ENCODE results near the gene AMN1.
A peak's percentile ranks its signal among the peaks of the same experiment; 100 is the strongest.
"Not testable (repeated sequence)": the region's sequence is repeated elsewhere in the genome, so short reads cannot be mapped to it uniquely, and the experiment has no call there.

AMN1 gene

DNA sequence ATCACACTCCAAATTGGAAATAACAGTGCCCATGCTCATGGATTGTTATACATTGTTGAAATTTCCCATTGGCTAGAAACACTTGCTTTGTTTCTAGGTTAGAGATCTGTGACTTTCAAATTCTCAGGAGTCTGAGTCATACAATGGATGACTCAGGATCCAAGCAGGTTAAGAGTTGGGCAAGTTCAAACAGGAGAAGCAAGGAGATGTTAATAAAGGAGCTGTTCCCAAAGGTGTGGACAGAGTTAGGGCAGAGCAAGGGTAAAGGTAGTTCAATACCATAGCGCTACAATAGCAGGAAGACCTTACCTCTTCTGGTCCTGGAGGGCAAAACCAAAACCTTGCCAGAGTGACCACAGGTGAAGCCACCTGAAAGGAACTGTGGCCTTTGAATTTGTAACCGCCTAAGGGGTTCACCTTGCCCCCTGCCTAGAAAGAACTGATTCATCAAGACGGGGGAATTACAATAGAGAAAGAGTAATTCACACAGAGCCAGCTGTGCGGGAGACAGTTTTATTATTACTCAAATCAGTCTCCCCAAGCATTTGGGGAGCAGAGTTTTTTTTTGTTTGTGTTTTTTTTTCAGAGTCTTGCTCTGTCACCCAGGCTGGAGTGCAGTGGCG is 4.2 kb upstream of the AMN1 start:
- DNase-seq: peak; percentile 84

DNA sequence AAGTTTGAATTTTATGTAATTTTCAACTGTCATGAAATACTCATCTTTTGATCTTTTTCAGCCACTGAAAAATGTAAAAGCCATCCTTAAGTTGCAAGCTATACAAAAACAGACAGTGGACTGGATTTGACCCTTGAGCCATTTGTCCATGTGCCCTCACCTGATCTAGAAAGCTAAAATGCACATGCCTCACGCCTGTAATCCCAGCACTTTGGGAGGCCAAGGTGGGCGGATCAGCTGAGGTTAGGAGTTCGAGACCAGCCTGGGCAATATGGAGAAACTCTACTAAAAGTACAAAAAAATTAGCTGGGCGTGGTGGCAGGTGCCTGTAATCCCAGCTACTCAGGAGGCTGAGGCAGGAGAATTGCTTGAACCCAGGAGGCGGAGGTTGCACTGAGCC is 2.4 kb upstream of the AMN1 start:
- DNase-seq: not testable (repeated sequence)

- no peak for DNase-seq
These were observed 884 bp upstream of the AMN1 start for GRCh38 chr12:31729705-31730104.

- DNase-seq: no peak
These were observed 418 bp downstream of the AMN1 start for GRCh38 chr12:31728289-31728916.

GRCh38 chr12:31727192-31727591 is 1.6 kb downstream of the AMN1 start:
- no peak for DNase-seq

- no peak for DNase-seq
These were observed 2.2 kb downstream of the AMN1 start for GRCh38 chr12:31726575-31726974.

- no peak for DNase-seq
These were observed 4.3 kb downstream of the AMN1 start for GRCh38 chr12:31724557-31724956.

- no peak for DNase-seq
These were observed 6.2 kb downstream of the AMN1 start for GRCh38 chr12:31722580-31722979.

DNA sequence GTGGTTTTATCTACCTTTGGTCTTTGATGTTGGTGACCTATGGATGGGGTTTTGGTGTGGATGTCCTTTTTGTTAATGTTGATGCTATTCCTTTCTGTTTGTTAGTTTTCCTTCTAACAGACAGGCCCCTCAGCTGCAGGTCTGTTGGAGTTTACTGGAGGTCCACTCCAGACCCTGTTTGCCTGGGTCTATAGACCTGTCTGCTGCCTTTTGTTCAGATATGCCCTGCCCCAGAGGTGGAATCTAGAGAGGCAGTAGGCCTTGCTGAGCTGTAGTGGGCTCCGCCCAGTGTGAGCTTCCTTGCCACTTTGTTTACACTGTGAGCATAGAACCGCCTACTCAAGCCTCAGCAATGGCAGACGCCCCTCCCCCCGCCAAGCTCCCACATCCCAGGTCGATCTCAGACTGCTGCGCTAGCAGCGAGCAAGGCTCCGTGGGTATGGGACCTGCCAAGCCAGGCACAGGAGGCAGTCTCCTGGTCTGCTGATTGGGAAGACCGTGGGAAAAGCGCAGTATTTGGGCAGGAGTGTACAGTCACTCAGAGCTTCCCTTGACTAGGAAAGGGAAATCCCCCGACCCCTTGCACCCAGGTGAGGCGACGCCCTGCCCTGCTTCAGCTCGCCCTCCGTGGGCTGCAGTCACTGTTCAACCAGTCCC is 10.2 kb downstream of the AMN1 start:
- not testable (repeated sequence) for DNase-seq

DNA sequence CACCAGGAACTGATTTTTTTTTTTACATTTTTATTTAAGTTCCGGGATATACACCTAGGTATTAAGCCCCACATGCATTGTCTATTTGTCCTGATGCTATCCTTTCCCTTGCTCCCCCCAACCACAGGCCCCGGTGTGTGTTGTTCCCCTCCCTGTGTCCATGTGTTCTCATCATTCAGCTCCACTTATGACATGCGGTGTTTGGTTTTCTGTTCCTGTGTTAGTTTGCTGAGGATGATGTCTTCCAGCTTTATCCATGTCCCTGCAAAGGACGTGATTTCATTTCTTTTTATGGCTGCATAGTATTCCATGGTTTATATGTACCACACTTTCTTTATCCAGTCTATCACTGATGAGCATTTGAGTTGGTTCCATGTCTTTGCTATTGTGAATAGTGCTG is 11.8 kb downstream of the AMN1 start:
- not testable (repeated sequence) for DNase-seq

DNA sequence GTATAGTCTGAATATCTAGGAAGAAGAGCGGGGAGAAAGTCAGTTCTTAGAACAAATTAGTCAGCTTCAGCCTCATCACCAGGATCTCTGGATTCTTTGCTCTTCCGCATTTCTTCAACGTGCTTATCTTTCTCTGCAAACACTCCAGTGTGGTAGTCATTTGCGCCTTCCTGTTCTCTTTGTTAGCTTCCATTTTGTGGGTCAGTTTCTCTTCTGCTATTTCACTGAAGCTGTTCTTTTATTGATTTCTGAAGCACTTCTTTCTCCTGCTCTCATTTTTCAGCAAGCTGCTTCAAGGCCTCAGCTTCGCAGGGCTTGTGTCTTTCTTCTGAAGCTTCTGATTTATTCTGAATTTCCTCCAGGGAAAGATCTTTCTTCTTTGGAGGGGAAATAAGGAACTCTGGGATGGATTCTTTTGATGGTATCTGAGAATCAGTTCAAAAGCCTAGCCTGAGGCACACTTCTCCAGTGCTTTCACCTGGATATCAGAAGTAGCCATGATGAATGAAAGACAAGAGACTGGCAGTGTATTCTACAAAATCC is 13.5 kb downstream of the AMN1 start:
- DNase-seq: peak; percentile 11

DNA sequence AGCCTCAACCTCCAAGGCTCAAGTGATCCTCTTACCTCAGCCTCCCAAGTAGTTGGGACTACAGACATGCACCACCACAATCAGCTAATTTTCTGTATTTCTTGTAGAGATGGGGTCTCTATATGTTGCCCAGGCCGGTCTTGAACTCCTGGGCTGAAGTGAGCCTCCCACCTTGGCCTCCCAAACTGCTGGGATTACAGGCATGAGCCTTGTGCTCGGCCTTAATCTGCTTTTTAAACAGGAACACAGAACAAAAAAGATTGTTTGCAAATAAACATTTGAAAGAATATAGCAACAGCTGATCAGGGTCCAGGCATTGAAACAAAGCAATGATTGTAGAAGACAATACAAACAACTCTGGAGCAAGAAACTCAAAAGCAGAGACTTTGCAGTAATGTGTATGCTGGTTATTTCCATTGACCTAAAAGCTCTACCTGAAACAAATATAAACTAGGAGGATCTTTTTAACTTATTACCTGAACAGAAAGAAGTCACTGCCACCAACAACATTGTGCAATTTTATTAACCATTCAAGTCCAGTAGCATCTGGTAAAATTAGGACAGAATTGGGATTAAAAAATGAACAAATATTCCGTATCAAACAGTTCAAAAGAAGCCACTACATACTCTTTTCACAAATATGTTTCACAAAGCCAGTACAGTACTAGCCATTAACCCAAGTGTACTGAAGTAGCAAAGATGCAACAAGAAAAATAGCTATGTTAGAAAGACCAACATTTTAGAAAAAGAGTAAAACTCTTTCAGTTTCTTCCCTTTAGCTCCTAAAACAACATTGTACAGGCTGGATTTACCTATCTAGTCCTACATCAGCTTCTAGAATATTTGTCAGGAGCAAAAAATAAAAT is 14.2 kb downstream of the AMN1 start:
- no peak for DNase-seq

- DNase-seq: no peak
These were observed 15.9 kb downstream of the AMN1 start for GRCh38 chr12:31712877-31713276.

DNA sequence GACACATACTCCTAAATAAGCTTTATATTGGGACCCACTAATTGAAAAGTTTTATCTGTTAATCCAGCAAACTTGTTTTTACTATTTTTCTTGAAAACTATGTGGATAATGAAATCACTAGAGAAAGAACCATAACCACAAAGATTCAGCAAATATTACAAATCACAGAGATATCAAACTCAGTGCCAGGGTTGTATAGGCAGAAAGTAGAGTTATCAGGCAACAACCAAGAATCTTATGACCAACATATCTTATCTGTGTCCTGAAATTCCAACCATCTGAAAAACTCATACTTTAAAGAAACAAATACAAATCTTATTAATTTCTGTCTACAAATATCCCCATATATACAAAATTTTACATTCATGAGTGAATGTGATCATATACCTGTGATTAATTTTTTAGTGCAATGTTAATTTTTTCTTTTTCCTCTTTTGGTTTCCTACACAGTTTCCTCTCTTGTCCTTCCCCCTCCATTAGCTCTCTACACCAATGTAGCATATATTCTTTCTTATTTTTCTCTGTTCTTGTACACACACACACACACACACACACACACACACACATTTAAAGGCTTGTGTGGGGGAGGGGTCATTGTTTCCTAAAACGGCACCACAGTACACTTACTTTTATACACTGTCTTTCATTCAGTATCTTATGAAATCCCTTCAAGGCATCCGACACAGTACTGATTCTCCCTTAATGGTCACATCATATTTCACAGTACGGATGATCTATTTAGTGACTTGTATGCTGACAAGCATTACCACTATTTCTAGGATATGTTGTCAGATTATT is 18.6 kb downstream of the AMN1 start:
- no peak for DNase-seq

- DNase-seq: not testable (repeated sequence)
These were observed 20.7 kb downstream of the AMN1 start for GRCh38 chr12:31708118-31708517.

DNA sequence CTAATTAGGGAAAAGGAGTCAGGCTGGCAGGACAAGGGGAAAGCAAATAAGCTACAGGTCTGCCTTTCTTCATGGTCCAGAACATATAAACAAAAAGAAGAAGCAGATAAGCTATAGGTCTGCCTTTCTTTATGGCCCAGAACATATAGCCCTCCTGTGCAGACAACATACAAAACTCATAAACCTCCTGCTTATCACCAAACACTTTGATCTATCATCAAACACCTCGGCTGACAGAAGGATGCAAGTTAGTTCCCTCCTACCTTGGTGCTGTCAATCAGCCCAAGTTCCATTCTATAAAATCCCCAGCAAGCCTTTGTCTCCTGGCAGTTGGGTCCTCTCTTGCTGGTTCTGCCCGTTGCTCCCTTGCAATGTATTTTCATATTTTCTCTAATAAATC is 23.2 kb downstream of the AMN1 start:
- DNase-seq: no peak

DNA sequence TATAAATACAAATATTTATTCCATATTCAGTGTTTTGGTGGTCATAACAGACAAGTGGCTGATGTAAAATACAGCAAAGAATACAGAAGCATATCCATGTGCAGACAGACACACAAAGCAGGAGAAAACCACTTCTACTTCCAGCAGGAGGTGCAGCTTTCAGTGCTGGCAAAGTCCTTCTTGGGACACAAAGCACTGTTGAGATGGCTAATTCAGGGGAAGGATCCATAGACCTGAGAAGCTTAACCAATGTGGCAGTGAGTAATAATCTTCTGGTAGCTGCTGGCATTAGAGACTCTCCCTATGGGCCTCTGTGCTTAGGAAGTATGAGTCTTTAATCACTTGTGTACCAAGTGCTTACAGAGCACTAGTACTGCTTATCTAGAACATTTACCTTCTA is 26.8 kb downstream of the AMN1 start:
- peak; percentile 1 for DNase-seq

DNA sequence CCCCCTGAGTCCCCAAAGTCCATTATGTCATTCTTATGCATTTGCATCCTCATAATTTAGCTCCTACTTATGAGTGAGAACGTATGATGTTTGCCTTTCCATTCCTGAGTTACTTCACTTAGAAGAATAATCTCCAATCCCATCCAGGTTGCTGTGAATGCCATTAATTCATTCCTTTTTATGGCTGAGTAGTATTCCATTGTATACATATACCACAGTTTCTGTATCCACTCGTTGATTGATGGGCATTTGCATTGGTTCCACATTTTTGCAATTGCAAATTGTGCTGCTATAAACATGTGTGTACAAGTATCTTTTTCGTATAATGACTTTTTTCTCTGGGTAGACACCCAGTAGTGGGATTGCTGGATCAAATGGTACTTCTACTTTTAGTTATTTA is 38.9 kb downstream of the AMN1 start:
- not testable (repeated sequence) for DNase-seq

- no peak for DNase-seq
These were observed 41.7 kb downstream of the AMN1 start for GRCh38 chr12:31687101-31687527.

DNA sequence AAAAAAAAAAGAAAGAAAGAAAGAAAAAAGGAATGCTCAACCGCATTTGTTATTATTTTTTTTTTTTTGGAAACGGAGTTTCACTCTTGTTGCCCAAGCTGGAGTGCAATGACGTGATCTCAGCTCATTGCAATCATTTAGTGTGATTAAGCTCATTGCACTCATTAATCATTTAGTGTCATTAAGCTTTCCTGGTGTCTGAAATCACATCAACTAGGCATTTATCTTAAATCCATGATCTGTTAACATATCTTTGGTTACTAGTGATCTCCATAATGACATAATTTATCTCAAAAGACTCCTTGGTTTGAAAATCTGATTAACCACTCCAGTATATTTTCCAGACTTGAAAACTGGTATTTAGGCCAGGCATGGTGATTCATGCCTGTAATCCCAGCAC is 43.0 kb downstream of the AMN1 start:
- no peak for DNase-seq

DNA sequence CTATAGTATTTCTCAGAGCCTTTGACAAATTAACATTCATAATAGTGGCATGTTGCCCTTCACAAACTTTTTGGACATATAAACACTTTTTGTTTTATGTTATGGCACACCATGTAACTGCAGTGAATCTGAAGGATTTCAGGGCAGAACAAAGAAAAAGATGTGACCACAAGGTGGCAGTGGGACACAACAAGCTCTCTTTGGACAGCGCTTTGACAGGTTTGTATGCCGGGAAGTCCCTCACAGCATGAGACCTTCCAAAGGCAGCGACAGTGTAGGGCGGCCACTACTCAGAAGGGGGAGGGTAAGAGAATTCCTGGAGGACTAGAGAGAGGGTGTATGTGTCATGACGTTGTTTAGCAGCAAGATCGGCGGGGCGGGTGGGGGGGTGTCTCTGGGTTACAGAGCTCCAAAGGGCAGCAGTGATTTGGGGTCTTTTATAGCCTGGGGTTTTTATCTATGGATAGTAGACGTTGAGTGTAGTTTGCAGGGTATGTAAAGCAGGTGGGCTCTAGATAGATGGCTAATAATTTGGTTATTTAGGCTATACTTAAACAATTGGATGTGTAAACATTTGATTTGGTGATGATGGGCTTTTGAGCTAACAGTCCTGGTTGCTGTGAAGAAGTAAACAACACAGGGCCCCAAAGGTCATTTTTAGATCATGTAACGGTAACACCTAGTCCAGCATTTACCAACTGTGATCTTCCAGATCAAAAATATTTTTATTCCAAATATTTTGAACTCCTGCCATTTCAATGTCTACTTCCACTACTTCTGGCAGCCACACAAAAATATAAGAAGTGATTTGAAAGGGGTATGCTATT is 46.5 kb downstream of the AMN1 start:
- DNase-seq: peak; percentile 76

Measured in fibroblast of skin of back (primary cell).